D721Med (cell line): ENCODE results near the gene ZCCHC2.

ENCODE experiments used
- DNase-seq: peaks from one replicate; pipeline ENCODE4 v3.0.0; 2011; ENCODE audit warnings: low spot score; ENCODE audit not compliant: insufficient read length
- FAIRE-seq: peaks from 2 replicates; lab custom pipeline; 2011; peaks lifted over from hg19 to GRCh38; lab: Jason Lieb, UNC
- TF ChIP-seq, protein P1 (sequence below): IDR thresholded peaks from 2 replicates; pipeline ENCODE4 v1.5.1; 2012; ENCODE audit warnings: mild to moderate bottlenecking, control low read depth; ENCODE audit not compliant: insufficient read depth; ENCODE audit errors: missing control alignments

ZCCHC2 gene

GRCh38 chr18:62490967-62491695 is 31.7 kb upstream of the ZCCHC2 start:
- TF ChIP-seq, protein P1, sequence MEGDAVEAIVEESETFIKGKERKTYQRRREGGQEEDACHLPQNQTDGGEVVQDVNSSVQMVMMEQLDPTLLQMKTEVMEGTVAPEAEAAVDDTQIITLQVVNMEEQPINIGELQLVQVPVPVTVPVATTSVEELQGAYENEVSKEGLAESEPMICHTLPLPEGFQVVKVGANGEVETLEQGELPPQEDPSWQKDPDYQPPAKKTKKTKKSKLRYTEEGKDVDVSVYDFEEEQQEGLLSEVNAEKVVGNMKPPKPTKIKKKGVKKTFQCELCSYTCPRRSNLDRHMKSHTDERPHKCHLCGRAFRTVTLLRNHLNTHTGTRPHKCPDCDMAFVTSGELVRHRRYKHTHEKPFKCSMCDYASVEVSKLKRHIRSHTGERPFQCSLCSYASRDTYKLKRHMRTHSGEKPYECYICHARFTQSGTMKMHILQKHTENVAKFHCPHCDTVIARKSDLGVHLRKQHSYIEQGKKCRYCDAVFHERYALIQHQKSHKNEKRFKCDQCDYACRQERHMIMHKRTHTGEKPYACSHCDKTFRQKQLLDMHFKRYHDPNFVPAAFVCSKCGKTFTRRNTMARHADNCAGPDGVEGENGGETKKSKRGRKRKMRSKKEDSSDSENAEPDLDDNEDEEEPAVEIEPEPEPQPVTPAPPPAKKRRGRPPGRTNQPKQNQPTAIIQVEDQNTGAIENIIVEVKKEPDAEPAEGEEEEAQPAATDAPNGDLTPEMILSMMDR = no peak
- FAIRE-seq = no peak
- no peak for DNase-seq

- no peak for DNase-seq
- FAIRE-seq = no peak
- TF ChIP-seq, protein P1 = no peak
Measured at GRCh38 chr18:62493033-62493862, 29.6 kb upstream of the ZCCHC2 start.

- TF ChIP-seq, protein P1 = no peak
- no peak for DNase-seq
- no peak for FAIRE-seq
Measured at GRCh38 chr18:62494764-62495163, 28.1 kb upstream of the ZCCHC2 start.

GRCh38 chr18:62496262-62496661 is 26.6 kb upstream of the ZCCHC2 start:
- no peak for DNase-seq
- TF ChIP-seq, protein P1 = no peak
- no peak for FAIRE-seq

DNA sequence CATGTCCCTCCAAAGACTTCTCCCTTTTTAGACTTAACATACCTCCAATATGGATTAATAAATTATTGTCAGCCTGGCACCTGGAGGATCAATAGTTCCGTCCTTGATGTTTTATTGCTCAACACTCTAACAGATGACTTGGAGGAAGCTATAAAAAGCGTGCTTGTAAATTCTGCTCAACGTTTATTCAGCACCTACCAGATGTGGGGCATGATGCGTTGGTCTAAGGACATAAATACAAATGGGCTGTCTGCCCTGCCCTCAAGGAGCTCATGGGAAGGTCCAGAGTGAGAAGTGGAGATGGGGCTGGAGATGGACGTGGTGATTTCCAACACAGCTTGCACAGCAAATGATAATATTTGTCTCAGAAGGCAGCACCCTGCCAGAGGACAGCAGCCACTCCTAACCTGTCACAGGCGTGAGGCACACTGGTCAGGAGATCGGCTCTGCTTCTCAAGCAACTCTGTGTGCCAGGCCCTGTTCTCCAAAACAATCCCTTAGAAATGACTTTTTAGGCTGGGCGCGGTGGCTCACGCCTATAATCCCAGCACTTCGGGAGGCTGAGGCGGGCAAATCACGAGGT is 25.5 kb upstream of the ZCCHC2 start:
- TF ChIP-seq, protein P1 = no peak
- FAIRE-seq (no peak), DNase-seq (no peak)

DNA sequence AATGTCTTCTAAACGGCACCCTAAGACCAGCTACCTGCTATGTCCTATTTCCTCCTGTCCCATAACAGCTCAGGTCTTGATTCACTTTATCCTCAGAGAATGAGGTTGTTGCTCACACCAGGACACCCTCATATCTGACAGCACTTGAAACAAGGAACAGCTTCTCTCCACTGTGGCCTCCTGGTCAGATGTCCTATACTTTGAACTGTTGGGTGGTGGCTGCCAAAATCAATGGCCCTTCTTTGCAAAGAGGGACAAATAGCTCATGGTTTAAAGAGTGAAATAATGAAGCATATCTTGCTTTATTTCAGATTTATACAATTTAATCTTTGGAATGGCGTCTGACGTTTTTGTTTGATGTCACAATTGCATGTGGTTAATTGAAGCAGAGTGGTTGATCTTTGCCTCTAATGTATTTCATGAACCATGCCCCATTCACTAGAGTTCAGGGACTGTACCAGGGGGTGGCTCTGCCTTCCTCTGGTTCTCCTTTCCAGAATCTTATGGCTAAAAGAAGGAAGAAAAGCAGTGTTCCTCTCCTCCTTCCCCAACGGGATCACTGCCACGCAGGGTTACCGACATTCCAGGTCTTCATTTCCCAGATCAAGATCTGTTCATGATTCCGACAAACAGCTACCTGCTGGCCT is 24.1 kb upstream of the ZCCHC2 start:
- TF ChIP-seq, protein P1 = no peak
- no peak for DNase-seq
- FAIRE-seq = no peak
